HK-2 (cell line): ENCODE results near the gene EGF.
A peak's percentile ranks its signal among the peaks of the same experiment; 100 is the strongest.
"Not testable (repeated sequence)": the region's sequence is repeated elsewhere in the genome, so short reads cannot be mapped to it uniquely, and the experiment has no call there.

Source experiments
- DNase-seq: peaks from one replicate; pipeline ENCODE4 v3.0.0-alpha.2; 2018; ENCODE audit not compliant: unreplicated experiment

The EGF gene

DNA sequence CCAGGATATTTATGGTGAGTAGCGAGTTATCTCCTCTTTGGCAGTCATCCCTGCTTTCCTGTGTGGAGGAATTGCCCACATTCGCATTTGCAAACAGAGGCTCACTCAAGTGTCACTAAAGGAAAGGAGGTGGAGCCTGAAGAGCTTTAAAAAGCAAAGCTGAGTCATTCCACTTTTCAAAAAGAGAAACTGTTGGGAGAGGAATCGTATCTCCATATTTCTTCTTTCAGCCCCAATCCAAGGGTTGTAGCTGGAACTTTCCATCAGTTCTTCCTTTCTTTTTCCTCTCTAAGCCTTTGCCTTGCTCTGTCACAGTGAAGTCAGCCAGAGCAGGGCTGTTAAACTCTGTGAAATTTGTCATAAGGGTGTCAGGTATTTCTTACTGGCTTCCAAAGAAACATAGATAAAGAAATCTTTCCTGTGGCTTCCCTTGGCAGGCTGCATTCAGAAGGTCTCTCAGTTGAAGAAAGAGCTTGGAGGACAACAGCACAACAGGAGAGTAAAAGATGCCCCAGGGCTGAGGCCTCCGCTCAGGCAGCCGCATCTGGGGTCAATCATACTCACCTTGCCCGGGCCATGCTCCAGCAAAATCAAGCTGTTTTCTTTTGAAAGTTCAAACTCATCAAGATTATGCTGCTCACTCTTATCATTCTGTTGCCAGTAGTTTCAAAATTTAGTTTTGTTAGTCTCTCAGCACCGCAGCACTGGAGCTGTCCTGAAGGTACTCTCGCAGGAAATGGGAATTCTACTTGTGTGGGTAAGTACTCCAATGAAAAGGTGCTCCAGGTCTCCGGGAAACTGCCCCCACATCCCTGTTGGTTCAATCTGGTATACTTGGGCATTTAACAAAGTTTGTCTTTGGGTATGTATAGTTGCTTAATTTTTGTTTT, at the start of gene EGF:
Gene EGF (plus strand): TSS at position 178 of the 890 bp plus-strand sequence. CDS start 453 bp downstream, at position 631.
- peak; percentile 20 for DNase-seq

DNA sequence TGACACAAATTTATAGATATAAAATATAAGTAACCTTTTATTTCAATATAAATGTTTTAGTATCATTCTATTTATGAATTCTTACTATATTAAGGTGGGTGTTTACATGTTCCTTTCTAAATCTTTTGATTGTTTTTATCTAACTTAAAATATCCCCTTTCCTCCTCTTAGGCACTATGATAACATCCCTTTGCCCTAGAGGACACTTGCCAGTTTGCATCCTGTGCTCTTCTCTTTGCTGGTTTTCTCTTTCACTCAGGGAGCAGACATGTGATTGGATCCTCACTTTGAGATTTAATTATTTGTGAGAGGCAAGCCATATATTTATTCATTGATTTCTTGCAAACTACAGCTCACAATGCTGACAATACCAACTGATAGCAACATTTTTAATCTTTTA, 48.5 kb upstream of the EGF start:
- no peak for DNase-seq

DNA sequence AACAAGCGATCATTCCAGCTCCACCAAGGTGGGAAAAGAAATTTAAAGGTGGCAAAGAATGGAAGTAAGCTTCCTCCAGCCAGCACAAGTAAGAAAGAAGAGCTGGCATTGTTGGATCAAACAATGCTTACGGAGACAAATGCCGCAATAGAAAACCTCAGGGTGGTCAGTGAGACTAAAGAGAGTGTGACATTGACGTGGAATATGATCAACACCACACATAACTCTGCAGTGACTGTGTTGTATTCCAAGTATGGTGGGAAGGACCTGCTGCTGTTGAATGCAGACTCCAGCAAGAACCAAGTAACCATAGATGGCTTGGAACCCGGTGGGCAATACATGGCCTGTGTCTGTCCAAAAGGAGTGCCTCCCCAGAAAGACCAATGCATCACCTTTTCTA, 42.6 kb upstream of the EGF start:
- no peak for DNase-seq

DNA sequence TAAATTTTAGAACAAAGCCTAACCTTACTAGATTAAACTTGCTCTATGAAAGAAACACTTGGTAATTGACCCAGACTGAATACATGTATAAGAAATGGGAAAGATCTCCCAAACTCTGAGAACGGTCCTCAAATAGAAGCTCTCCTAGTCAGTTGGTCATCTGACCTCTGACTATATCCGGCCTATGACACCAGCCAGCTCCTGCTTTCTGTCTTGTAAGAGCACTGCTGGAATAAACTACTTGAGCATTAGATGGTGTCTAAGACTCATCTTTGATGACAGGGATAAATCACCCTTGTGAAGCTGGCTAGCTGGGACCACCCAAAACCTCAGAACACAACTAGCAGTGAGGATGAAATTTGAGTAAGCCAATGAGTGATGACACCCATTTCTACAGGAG, 40.6 kb upstream of the EGF start:
- DNase-seq, result no peak

DNA sequence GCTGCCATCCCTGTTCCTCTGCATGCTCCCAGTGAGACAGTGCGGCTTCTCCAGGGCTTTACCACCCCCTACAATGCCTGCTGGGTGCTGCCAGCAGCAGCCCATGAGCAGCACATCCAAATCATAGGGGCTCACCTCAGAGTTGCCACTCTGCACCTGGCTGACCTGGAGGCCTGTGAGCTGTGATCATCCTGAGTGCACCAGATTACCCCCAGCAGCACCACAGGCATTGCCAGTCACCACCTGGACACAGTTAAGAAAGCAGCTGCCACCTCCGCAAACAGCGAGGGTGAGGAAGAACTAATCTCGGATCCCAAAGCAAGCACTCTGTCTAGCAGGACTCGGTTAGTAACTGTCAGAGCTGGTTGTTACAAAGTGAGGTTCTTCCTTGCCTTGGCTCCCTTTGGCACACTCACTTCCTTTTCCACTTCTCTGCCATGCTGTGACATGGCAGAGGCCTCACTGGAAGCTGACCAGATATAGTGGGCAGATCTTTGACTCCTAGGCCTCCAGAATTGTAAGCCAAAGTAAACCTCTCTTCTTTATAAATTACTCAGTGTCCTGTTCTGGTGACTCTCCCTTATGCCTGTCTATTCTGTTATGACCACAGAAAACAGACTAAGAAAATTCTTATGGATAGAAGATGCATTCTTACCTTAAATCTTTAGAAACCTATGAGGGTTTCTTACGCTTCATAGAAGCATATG, 39.6 kb upstream of the EGF start:
- no peak for DNase-seq

DNA sequence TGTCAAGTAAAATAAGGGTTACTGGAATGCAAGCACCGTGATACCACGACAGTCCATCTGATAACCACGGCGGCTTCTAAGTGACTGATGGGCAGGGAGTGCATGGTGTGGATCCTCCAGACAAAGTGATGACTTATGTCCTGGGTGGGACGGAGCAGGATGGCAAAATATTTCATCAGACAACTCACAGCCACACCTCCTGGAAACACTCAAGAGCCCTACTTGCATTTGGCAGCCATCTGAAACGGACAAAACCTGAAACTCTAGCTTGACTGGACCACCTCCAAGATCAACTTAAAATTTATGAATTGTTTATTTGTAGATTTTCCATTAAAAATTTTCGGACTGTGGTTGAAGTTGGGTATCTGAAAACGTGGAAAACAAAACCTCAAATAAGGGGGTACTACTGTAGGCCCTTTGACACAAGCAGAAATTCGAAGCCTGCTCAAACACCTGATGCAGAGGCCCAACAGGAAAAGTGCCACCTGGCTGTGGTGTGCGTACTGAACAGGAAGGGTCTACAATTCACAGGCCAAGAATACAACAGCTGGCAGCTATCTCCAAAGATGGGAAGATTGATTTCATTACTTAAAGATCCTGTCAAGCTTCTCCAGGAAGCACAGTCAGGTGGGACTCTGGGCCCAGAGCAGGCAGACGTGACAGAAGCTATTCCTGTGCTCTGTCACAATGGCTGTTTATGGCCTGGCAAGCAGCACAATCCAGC, 38.7 kb upstream of the EGF start:
- DNase-seq, result no peak

DNA sequence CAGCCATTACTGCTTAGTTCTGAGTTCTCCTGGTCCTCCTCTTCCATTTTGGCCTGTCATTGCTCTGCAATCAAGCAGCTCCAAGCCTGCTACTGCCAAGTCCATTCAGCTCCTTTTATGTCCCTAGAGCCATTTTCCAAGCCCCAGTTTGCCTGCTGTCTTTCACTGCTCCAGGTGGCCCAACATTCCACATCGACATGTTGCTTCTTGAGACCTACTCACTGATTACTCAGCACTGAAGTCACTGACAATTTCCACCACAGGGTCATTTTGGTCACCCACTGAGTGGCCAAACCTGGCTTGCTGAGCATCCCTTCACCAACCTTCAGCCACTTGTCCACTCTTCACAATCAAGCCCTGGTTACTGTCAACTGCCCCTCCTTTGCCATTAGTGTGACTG, 37.6 kb upstream of the EGF start:
- DNase-seq, result no peak

DNA sequence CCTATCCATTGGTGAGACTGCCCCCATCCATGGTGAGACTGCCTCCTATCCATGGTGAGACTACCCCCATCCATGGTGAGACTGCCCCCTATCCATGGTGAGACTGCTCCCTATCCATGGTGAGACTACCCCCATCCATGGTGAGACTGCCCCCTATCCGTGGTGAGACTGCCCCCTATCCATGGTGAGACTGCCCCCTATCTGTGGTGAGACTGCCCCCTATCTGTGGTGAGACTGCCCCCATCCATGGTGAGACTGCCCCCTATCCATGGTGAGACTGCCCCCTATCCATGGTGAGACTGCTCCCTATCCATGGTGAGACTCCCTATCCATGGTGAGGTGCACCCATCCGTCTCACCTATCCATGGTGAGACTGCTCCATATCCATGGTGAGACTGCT, 37.1 kb upstream of the EGF start:
- DNase-seq, result not testable (repeated sequence)

DNA sequence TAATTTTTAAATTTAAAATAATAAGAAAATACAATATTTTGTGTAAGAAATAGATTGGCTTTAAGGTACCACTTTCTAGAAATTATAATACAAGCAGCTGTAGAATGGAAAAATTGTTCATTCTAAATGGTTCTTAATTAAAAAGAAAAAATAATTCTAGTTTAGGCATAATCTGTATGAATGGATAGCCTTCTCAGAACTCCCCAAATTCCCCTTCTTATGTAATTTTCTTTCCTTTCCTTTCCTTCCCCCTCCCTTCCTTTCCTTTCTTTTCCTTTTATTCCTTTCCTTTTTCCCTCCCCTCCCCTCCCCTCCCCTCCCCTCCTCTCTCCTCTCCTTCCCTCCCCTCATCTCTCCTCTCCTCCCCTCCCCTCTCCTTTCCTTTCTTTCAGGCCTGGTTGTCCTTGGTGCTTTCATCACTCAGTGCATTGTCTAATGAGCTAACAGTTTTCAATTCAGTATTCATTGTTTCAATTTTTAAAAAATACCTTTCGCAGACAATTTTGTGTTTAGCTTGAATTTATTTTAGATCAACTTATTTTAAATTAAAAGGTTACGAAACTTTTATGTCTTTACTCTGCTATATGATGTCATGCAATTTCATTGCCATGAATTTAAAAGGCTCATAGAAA, 35.9 kb upstream of the EGF start:
- no peak for DNase-seq

DNA sequence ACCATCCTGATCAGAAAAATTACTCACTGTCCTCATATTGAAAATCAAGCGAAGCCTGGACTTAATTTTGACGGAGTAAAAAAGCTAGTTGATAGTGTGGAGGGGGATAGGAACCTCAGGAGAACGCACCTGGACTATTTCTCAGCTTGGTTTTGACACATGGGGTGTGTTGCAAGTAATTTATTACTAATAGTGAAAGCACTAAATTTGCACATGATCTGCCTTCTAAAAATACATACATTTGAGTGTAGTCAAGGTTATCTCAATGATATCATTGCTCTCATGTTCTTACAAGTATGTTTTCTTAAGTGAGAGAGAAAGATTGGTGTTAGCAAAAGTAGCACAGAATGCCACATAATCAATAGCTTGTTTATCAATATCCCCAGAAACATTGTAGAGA, 35.3 kb upstream of the EGF start:
- DNase-seq, result no peak

DNA sequence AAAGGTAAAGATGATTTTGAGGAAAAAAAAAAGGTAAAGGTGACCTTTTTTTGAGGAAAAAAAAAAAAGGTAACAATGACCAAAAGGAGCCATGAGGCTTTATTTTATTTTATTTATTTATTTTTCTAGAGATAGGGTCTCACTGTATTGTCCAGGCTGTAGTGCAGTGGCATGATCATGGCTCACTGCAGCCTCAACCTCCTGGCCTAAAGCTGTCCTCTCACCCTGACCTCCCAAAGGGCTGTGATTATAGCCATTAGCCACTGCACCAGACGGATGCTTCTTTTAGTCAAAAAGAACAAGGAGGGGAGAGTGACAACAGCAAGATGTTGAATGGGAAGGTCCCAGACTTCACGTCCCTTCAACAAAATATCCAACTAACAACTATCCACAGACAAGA, 34.3 kb upstream of the EGF start:
- DNase-seq, result no peak

DNA sequence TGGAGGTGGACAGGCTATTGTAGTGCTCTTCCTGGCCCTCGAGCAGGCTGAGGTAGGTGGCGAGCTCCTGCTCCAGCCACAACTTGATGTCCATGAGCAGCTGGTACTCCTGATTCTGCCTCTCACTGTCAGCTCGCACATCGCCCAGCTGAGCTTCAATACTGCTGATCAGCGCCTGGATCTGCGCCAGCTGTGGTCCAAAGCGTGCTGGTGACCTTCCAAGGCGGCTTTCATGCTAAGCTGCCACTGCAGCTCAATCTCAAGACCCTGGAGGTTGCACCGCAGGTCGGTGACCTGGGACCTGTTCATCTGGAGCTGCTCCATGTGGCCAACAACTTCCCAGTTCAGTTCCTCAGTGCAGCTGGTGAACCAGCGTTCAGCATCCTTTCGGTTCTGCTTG, 33.6 kb upstream of the EGF start:
- DNase-seq, result no peak

DNA sequence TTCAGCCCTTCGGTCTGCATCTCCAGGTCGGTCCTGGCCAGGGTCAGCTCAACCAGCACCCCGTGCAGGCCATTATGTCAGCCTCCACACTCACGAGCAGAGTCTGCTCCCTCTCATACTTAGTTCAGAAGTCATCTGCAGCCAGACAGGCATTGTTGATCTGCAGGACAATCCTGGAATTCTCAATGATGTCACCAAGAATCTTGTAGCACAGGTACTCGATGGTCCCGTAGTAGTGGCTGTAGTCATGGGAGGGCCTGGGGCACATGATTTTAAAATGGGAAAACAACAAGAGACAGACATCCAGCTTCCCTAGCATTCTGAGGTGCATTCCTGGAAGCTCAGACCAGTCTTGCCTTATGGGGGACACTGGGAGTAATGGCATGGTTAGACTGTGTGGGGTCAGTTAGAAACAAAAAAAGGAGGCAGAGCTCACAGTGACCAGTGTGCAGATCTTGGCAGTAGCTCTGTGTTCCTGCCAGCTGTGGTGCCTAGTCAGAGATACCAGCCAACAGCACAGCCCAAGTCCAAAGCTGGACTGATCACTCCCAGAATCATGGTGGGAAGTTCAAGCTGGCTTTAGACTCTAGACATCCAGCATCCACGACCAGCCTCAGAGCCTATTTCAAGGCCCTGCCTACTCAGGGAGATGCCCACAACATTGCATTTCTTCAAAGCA, 32.9 kb upstream of the EGF start:
- no peak for DNase-seq

DNA sequence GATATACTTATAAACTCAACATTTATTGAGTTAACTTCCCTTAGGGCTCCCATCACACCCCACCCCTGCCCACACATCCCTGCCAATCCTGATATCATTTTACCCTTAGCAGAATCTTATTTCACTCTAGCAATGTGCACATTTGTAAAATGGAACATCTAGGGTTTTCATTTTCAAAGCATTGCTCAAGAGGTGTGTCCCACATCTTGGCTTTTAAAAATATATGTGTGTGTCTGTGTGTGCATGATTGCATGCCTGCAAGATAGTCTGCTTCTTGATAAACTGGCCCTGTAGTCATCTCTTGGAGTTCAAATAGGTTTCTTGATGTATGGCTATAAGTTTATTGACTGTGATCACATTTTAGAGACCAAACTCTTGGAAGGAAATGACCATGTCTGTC, 26.4 kb upstream of the EGF start:
- no peak for DNase-seq

DNA sequence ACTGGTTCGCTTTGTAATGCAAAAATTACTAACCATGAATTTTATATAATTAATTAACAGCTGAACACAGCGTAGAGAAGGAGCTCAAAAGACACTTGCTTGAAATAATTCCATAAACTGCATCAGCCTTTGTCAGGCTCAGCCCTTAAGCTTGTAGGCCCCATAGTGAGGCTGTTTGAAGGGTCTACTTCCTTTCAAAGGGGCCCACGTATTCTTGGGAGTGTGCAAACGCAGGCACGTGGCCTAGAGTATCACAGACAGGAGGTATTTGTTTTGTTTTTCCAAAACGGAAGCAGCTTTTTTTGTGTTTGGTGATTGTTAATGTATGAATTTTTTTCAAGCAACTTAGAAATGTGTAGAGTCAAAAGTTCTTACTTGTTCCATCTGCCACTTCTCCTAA, 25.6 kb upstream of the EGF start:
- DNase-seq, result no peak

DNA sequence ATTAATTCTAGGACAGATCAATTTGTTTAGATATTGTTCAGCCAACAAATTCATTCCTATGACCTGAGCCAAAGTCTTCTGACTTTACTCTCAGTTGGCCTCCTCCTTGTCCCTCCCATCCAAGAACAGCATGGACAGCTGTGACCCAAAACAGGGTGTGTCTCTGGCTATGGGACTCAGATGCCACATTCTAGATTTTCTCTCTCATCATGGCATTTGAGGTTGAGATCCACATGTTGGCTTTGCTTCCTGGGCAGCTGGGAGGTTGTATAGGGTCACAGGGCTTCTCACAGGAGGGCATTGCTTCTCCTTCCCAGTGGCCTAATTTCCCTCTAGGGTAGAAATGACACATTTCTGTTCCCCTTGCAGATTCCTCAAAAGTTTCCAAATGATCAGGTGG, 22.6 kb upstream of the EGF start:
- no peak for DNase-seq

DNA sequence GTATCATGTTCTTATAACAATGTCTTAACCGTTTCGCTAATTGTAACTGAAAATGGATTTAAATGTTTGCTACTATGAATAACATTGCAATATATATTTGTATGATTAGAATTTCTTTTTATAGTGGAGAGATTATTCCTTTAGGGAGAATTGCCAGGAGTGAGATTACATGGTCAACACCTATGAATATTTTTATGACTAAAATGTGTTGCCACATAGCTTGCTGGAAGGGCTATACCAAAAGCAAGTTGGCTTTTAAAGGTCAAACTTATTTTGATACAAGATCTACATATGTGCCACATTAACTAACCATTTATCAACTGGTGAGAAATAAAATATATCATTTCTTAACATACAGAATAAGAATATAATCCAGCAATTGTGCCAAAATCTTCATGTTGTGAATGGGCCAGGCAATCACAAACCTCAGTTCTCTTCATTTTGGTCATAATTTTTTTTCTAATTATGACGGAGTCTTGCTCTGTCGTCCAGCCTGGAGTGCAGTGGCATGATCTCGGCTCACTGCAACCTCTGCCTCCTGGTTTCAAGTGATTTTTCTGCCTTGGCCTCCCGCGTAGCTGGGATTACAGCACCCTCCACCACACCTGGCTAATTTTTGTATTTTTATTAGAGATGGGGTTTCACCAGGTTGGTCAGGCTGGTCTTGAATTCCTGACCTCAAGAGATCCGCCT, 10.0 kb upstream of the EGF start:
- no peak for DNase-seq

DNA sequence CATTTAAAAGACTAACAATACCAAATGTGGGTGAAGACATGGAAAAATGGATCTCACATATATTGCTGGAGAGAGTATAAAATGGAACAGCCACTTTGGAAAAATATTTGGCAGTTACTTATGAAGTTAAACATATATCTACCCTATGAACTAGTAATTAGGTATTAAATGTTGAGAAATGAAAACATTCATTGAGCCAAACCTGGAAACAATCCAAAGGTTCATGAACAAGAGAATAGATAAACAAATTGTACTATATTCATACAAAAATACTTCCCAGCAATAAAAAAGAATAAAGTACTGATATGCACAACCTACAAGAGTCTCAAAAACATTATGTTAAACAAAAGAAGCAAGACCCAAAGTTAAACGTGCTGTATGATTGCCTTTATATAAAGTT, 4.0 kb upstream of the EGF start:
- DNase-seq, result no peak

DNA sequence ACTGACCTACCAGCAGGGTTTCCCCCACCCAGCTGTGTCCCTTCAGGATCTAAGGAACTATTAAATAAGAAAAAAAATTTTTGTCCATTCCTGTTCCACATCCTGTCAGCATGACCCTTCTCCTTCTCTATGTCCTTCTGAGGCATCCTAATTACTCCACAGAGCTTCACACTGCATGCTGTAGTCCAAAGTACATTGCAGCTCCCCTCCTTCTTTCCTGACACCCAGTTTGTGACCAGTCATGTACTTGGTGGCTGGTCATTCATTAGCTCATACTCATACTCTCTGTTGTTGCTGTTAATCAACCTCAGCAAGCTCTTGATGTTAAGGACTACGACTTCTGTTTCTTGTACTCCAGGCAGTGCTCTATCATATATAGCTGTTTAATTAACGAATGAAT, 2.4 kb upstream of the EGF start:
- no peak for DNase-seq

DNA sequence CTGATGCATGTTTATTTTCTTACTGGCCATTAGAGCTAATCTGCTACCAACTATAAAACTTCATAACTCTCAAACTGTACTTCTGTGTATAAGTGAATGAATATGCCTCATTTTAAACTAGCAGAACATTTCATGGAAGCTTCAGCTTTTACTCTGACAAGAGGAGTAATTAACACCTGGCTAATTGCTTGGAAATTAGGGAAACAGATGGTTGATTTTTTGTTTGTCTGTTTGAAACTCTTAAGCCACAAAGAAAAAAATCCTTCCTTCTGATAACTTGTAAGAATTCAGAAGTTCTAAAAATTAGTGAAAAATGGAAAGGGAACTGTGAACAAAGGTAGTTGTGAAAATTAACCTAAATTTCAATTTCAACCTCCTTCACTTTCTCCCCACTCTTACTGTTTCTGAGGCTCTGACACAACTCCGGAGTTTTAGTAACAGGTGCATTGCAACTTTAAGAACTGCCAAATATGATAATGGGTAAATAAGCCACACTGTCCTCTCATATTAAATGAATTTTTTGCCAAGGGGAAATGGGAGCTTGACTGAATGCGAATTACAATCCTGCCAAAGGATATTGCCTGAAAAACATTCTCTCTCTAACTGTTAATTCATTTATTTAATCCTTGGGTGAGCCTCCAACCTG, 1.0 kb downstream of the EGF start:
- DNase-seq, result no peak

DNA sequence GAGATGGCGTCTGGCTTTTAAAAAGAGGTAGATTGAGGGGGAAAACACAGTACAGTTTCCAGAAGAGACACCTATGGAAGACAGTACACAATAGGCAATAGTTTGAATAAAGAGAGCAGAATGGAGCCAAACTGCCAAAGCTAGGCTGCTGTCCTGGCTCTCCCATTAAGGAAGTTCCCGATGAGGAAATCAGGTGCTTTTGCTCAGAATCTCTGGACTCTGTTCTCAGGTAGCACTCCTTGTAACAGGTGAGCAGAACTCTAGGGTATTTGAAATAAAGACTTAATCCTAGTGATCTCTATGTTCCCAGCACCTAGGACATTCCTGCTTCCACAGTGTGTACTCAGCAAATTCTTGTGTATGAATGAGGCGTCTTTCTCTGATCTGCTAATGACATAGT, 1.6 kb downstream of the EGF start:
- DNase-seq, result no peak
